ENCODE data around the gene CBX8.

The CBX8 gene

GRCh38 chr17:79819534-79820276 is 22.8 kb upstream of the CBX8 start:
- TF ChIP-seq ZNF274 (IDR thresholded peaks at IDR 0.05; ENCODE audit: low read depth, low read length): no peak
- no peak overlapping the region for H3K4me3 ChIP-seq (ENCODE audit: low read length)

GRCh38 chr17:79819085-79819484 is 22.2 kb upstream of the CBX8 start:
- H3K4me3 ChIP-seq (ENCODE audit: low read length): no peak overlapping the region
- no peak for TF ChIP-seq ZNF274 (IDR thresholded peaks at IDR 0.05; ENCODE audit: low read depth, low read length)

GRCh38 chr17:79818026-79818758 is 21.3 kb upstream of the CBX8 start:
- no peak overlapping the region for H3K4me3 ChIP-seq (ENCODE audit: low read length)
- no peak for TF ChIP-seq ZNF274 (IDR thresholded peaks at IDR 0.05; ENCODE audit: low read depth, low read length)

- no peak overlapping the region for H3K4me3 ChIP-seq (ENCODE audit: low read length)
- TF ChIP-seq ZNF274 (IDR thresholded peaks at IDR 0.05; ENCODE audit: low read depth, low read length): no peak
These were observed 19.1 kb upstream of the CBX8 start for GRCh38 chr17:79815836-79816461.

- TF ChIP-seq ZNF274 (IDR thresholded peaks at IDR 0.05; ENCODE audit: low read depth, low read length): no peak
- H3K4me3 ChIP-seq (ENCODE audit: low read length): no peak overlapping the region
These were observed 18.3 kb upstream of the CBX8 start for GRCh38 chr17:79814974-79815835.

GRCh38 chr17:79814127-79814973 is 17.5 kb upstream of the CBX8 start:
- TF ChIP-seq ZNF274 (IDR thresholded peaks at IDR 0.05; ENCODE audit: low read depth, low read length): no peak
- H3K4me3 ChIP-seq (ENCODE audit: low read length): no peak overlapping the region

- no peak overlapping the region for H3K4me3 ChIP-seq (ENCODE audit: low read length)
- TF ChIP-seq ZNF274 (IDR thresholded peaks at IDR 0.05; ENCODE audit: low read depth, low read length): no peak
These were observed 16.6 kb upstream of the CBX8 start for GRCh38 chr17:79813297-79814126.

- no peak overlapping the region for H3K4me3 ChIP-seq (ENCODE audit: low read length)
- TF ChIP-seq ZNF274 (IDR thresholded peaks at IDR 0.05; ENCODE audit: low read depth, low read length): no peak
These were observed 15.7 kb upstream of the CBX8 start for GRCh38 chr17:79812353-79813258.

- H3K4me3 ChIP-seq (ENCODE audit: low read length): no peak overlapping the region
- no peak for TF ChIP-seq ZNF274 (IDR thresholded peaks at IDR 0.05; ENCODE audit: low read depth, low read length)
These were observed 15.0 kb upstream of the CBX8 start for GRCh38 chr17:79811868-79812352.

- no peak overlapping the region for H3K4me3 ChIP-seq (ENCODE audit: low read length)
- TF ChIP-seq ZNF274 (IDR thresholded peaks at IDR 0.05; ENCODE audit: low read depth, low read length): no peak
These were observed 14.4 kb upstream of the CBX8 start for GRCh38 chr17:79811011-79811867.
